HepG2 (cell line): Measurements from ENCODE around the gene SDC4. TPM values are rescaled to one million over a fixed set of nuclear protein-coding genes. Genes with fewer than 3 reads are reported as not detected.

ENCODE experiments used
- ARNTL ChIP-seq: sonication (generic); formaldehyde crosslinking; IDR thresholded peaks from 2 replicates; pipeline ENCODE4 v1.4.0; 2020; ENCODE audit warnings: mild to moderate bottlenecking, missing genetic modification reagents
- EZH2 ChIP-seq: conservative IDR thresholded peaks from 2 replicates; pipeline ENCODE4 v1.6.1; 2012; ENCODE audit warnings: mild to moderate bottlenecking, low read depth, low read length, moderate library complexity
- FOXK1 ChIP-seq: sonication (generic); formaldehyde crosslinking; IDR thresholded peaks from 2 replicates; pipeline ENCODE4 v1.4.0; 2020; ENCODE audit warnings: low read depth, missing genetic modification reagents, borderline replicate concordance
- ISL2 ChIP-seq: sonication (generic); formaldehyde crosslinking; IDR thresholded peaks from 2 replicates; pipeline ENCODE4 v1.5.0; 2020; ENCODE audit warnings: missing genetic modification reagents
- RAD21 ChIP-seq: fragments of 450-650 bp; formaldehyde crosslinking; IDR thresholded peaks from 2 replicates; pipeline ENCODE4 v1.5.0; 2020; ENCODE audit warnings: mild to moderate bottlenecking
- SIX1 ChIP-seq: sonication (generic); formaldehyde crosslinking; IDR thresholded peaks from 2 replicates; pipeline ENCODE4 v1.4.0; 2020; ENCODE audit warnings: missing genetic modification reagents, borderline replicate concordance
- ZNF224 ChIP-seq: sonication (generic); formaldehyde crosslinking; IDR thresholded peaks from 2 replicates; pipeline ENCODE4 v1.5.0; 2020; ENCODE audit warnings: mild to moderate bottlenecking, missing genetic modification reagents
- ZNF367 ChIP-seq: sonication (generic); formaldehyde crosslinking; IDR thresholded peaks from 2 replicates; pipeline ENCODE4 v1.4.0; 2020; ENCODE audit warnings: missing genetic modification reagents, borderline replicate concordance
- ZNF547 ChIP-seq: sonication (generic); formaldehyde crosslinking; IDR thresholded peaks from 2 replicates; pipeline ENCODE4 v1.5.1; 2020; ENCODE audit warnings: mild to moderate bottlenecking, missing genetic modification reagents
- ZNF605 ChIP-seq: sonication (generic); formaldehyde crosslinking; IDR thresholded peaks from 2 replicates; pipeline ENCODE4 v1.8.0; 2022; ENCODE audit warnings: mild to moderate bottlenecking, missing genetic modification reagents
- ZNF609 ChIP-seq: sonication (generic); formaldehyde crosslinking; IDR thresholded peaks from 2 replicates; pipeline ENCODE4 v1.4.0; 2020; ENCODE audit warnings: mild to moderate bottlenecking, missing genetic modification reagents, borderline replicate concordance
- ZNF678 ChIP-seq: sonication (generic); formaldehyde crosslinking; IDR thresholded peaks from 2 replicates; pipeline ENCODE4 v1.4.0; 2020; ENCODE audit warnings: mild to moderate bottlenecking, missing genetic modification reagents
- ZNF772 ChIP-seq: sonication (generic); formaldehyde crosslinking; IDR thresholded peaks from 2 replicates; pipeline ENCODE4 v1.5.0; 2020; ENCODE audit warnings: mild to moderate bottlenecking, missing genetic modification reagents
- ZSCAN5A ChIP-seq: sonication (generic); formaldehyde crosslinking; IDR thresholded peaks from 2 replicates; pipeline ENCODE4 v1.8.0; 2022; ENCODE audit warnings: mild to moderate bottlenecking, missing genetic modification reagents, borderline replicate concordance
- polyA plus RNA-seq, 8 experiments: library from polyadenylated mRNA; depleted of rRNA in 3 of 8; stranded (reverse) in 7 of 8; unstranded in 1 of 8; fragments of >200 nt; fragmentation: Illumina TruSeq in 4 of 8; extraction: Trizol in 4 of 8; gene quantifications; 2 replicates each; pipeline versions ENCODE4 v1.2.1 to v1.2.3, GENCODE V29; 2011 to 2016; ENCODE audit warnings: low read depth in 4 of 8, missing spikeins in 1 of 8, mixed read lengths in 1 of 8; ENCODE audit not compliant: insufficient read depth in 1 of 8
- total RNA-seq, 5 experiments: library from RNA; depleted of rRNA; stranded (reverse); fragments of >200 nt; fragmentation: Illumina TruSeq; extraction: Trizol; gene quantifications; 2 replicates each; pipeline ENCODE4 v1.2.3, GENCODE V29; 2016; ENCODE audit warnings: low read depth in 1 of 5
- TF ChIP-seq, protein P1 (sequence below): sonication (generic); formaldehyde crosslinking; conservative IDR thresholded peaks from 2 replicates; pipeline ENCODE4 v1.8.0; 2022; ENCODE audit warnings: missing genetic modification reagents
- TF ChIP-seq, protein P2 (sequence below): sonication (generic); formaldehyde crosslinking; IDR thresholded peaks from 2 replicates; pipeline ENCODE4 v1.4.0; 2020; ENCODE audit warnings: missing genetic modification reagents; ENCODE audit errors: not compliant biosample characterization
- TF ChIP-seq, protein P3 (sequence below): sonication (generic); formaldehyde crosslinking; IDR thresholded peaks from 2 replicates; pipeline ENCODE4 v1.8.0; 2022; ENCODE audit warnings: missing genetic modification reagents, mild to moderate bottlenecking, inconsistent platforms, borderline replicate concordance

The SDC4 gene
- total and polyA plus RNA-seq, 2 of the 13 experiments (the other 11 are each of a cell fraction or from before 2014, with no cell fraction given): 49.0 to 65.1 TPM

DNA sequence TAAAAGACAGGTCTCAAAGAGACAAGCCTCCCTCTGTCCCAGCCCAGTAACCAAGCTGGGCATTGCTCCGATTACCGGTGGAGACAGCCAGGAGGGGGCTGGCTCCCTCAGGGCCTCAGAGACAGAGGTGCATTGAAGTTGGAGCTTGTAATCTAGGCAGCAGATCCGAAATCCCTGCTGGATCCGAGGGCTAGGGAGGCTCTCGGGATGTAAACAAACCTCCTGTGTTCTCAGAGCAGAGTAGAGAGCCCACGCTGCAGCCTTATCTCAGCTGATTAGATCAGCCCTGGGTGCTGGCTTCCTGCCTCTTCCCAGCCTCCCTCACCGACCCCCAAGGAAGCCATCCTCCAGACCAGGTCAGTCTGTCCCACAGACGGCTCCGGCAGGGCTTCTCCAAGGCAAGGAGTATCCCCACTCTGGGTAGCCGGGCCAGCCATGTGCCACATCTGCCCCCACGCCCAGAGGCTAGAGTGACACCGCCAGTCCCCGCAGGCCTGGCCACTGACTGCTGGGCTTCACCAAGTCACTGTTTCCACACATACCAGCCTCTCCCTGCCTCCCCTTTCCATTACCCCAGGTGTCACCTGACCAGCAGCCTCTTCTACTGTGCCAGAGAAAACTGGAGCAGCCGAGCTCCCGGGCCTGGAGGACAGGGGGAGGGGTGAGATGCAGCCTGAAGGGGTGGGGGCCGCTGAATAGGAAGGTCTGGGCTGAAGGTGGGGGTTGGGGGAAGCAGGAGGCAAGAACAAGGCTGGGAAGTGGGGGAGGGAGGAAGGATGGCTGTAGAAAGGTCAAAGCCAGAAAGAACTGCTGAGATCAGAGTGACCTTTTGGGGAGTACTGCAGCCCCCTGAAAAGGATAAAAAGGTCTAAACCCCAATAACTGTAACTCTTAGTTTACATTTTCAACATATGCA lies 6.0 kb downstream of the SDC4 start (continued):
- TF ChIP-seq ZNF772 (CRISPR knock-in tag) (peak; percentile 84), FOXK1 (CRISPR knock-in tag) (0 out of 2 replicates have a peak, but pooled peaks have one; percentile 39), ISL2 (CRISPR knock-in tag) (peak; percentile 69), ZNF609 (CRISPR knock-in tag) (peak; percentile 80), ZNF547 (CRISPR knock-in tag) (peak; percentile 13; the same call in 1 of the 2 replicates), EZH2 (no peak), SIX1 (CRISPR knock-in tag) (no peak), ZNF605 (CRISPR knock-in tag) (peak; percentile 77; the same call in 1 of the 2 replicates), RAD21 (peak; percentile 11; the same call in 1 of the 2 replicates), ARNTL (peak; percentile 72; the same call in 1 of the 2 replicates), ZSCAN5A (CRISPR knock-in tag) (0 out of 2 replicates have a peak, but pooled peaks have one; percentile 48), ZNF678 (CRISPR knock-in tag) (no peak), ZNF224 (CRISPR knock-in tag) (no peak), ZNF367 (CRISPR knock-in tag) (no peak)
- TF ChIP-seq, protein P1, sequence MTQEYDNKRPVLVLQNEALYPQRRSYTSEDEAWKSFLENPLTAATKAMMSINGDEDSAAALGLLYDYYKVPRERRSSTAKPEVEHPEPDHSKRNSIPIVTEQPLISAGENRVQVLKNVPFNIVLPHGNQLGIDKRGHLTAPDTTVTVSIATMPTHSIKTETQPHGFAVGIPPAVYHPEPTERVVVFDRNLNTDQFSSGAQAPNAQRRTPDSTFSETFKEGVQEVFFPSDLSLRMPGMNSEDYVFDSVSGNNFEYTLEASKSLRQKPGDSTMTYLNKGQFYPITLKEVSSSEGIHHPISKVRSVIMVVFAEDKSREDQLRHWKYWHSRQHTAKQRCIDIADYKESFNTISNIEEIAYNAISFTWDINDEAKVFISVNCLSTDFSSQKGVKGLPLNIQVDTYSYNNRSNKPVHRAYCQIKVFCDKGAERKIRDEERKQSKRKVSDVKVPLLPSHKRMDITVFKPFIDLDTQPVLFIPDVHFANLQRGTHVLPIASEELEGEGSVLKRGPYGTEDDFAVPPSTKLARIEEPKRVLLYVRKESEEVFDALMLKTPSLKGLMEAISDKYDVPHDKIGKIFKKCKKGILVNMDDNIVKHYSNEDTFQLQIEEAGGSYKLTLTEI (CRISPR knock-in tag): no peak
- TF ChIP-seq, protein P2, sequence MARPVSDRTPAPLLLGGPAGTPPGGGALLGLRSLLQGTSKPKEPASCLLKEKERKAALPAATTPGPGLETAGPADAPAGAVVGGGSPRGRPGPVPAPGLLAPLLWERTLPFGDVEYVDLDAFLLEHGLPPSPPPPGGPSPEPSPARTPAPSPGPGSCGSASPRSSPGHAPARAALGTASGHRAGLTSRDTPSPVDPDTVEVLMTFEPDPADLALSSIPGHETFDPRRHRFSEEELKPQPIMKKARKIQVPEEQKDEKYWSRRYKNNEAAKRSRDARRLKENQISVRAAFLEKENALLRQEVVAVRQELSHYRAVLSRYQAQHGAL: no peak
- TF ChIP-seq, protein P3, sequence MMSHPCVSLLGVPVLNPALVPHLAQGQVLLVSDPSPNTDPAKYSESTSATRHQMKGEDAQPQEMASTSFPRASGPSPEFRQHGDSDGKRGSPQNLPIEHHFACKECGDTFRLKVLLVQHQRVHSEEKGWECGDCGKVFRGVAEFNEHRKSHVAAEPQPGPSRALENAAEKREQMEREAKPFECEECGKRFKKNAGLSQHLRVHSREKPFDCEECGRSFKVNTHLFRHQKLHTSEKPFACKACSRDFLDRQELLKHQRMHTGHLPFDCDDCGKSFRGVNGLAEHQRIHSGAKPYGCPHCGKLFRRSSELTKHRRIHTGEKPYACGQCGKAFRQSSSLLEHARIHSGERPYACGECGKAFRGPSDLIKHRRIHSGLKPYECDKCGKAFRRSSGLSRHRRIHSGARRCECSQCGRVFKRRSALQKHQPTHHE (CRISPR knock-in tag): 0 out of 2 replicates have a peak, but pooled peaks have one; percentile 34
